WERI-Rb-1 (cell line): ENCODE results near the gene HDAC11.
"Not testable (repeated sequence)": the region's sequence is repeated elsewhere in the genome, so short reads cannot be mapped to it uniquely, and the experiment has no call there.

Source experiments
- DNase-seq: peaks from one replicate; pipeline ENCODE4 v3.0.0-alpha.2; 2020
- H3K27ac ChIP-seq: fragments of 250-450 bp; sonication (Bioruptor Pico); 2 replicates; pipeline ENCODE4 v1.5.1; 2020; ENCODE audit warnings: mild to moderate bottlenecking, moderate library complexity
- H3K27me3 ChIP-seq: fragments of 250-450 bp; sonication (Bioruptor Pico); 2 replicates; pipeline ENCODE4 v1.5.1; 2021; ENCODE audit warnings: mild to moderate bottlenecking, low read depth, moderate library complexity; ENCODE audit not compliant: insufficient read depth, severe bottlenecking
- H3K36me3 ChIP-seq: fragments of 250-450 bp; sonication (Bioruptor Pico); 2 replicates; pipeline ENCODE4 v1.5.1; 2020; ENCODE audit warnings: mild to moderate bottlenecking, moderate library complexity
- H3K4me3 ChIP-seq: 2 replicates; pipeline ENCODE4 v1.5.1; 2011; ENCODE audit warnings: low read depth, mild to moderate bottlenecking, control low read depth, low read length
- H3K9me3 ChIP-seq: fragments of 250-450 bp; sonication (Bioruptor Pico); 2 replicates; pipeline ENCODE4 v1.5.1; 2021; ENCODE audit warnings: mild to moderate bottlenecking, moderate library complexity; ENCODE audit not compliant: severe bottlenecking
- CTCF ChIP-seq: IDR thresholded peaks from 2 replicates; pipeline ENCODE4 v1.5.1; 2011; ENCODE audit warnings: low read depth, mild to moderate bottlenecking, control low read depth, inconsistent platforms, low read length

The HDAC11 gene, protein sequence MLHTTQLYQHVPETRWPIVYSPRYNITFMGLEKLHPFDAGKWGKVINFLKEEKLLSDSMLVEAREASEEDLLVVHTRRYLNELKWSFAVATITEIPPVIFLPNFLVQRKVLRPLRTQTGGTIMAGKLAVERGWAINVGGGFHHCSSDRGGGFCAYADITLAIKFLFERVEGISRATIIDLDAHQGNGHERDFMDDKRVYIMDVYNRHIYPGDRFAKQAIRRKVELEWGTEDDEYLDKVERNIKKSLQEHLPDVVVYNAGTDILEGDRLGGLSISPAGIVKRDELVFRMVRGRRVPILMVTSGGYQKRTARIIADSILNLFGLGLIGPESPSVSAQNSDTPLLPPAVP

DNA sequence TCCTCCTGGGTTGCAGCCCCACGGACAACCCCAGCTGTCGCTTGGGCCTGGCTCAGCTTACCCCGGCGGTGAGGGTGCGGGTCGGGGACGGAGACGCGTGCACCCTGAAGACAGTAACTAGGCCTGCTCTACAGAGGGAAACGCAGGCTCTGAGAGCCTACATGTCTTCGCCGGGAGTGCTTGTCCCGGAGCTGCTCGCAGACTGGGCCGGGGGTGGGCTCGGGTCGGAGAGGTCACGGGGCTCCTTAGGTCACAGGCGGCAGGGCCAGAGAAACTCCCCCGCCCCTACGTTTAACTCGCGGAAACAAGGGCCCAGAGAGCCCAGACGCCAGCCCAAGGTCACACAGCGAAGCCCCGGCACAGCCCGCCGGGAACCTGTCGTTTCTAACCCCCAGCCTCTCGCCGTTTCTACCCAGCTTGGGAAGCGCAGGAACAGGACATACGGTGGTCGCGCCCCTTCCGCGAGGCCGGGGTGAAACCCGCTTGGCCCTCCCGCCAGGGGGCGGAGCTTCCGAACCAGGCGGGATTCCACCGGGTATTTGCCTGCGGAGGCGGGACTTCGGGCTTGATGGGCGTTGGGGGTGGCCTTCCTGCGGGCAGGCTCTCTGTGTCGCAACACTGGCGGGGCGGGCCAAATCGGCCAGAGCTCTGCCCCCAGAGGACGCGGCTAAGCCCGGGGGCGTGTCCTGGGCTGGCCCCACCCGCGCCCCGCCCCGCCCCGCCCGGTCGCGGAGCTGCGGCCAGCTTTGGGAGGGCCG, at the start of gene HDAC11:
HDAC11 (plus strand) TSS at position 725 of the 758 bp plus-strand sequence. CDS start 42 bp downstream, outside the sequence.
- Histone ChIP-seq H3K36me3 (no peaks in the 10 kb centered on the region), H3K9me3 (no peaks in the 10 kb centered on the region), H3K4me3 (peak within 1 kb of the TSS; percentile 71), H3K27me3 (no peaks in the 10 kb centered on the region), H3K27ac (peak within 1 kb of the TSS; percentile 77)
- no peak for TF ChIP-seq CTCF
- DNase-seq, result peak; percentile 99

DNA sequence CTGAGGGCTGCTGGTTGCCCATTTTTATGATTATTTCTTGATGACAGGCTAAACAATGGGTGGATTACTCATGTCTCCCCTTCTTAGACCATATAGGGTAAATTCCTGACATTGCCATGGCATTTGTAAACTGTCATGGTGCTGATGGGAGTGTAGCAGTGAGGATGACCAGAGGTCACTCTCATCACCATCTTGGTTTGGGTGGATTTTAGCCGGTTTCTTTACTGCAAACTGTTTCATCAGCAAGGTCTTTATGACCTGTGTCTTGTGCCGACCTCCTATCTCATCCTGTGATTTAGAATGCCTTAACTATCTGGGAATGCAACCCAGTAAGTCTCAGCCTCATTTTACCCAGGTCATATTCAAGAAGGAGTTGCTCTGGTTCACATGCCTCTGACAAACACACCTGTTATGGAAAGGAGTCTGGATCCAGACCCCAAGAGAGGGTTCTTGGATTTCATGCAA, 49.7 kb upstream of the HDAC11 start:
- not testable (repeated sequence) for H3K9me3 ChIP-seq, DNase-seq, H3K27ac ChIP-seq, H3K27me3 ChIP-seq, H3K4me3 ChIP-seq, H3K36me3 ChIP-seq

DNA sequence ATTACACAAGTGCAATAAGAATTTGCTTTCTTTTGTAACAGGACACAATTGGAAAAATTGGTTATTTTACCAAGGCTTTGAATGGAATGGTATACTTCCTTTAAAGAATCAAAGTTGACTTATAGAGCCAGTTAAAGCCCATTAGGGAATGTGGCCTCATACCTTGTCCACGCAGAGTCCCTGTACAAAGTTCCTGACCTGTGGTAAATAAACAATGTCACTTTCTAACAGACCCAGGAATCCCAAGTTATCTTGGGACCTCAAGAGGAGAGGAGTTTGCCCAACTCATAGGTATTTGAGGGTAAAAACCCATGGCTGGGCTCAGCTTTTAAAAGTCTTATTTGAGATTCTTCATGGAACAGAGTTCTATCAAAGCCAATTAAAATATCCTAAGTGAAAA, 48.0 kb upstream of the HDAC11 start:
- Histone ChIP-seq H3K27ac (no peak overlapping the region), H3K9me3 (no peaks in the 10 kb centered on the region), H3K27me3 (no peaks in the 10 kb centered on the region), H3K36me3 (no peaks in the 10 kb centered on the region), H3K4me3 (no peak overlapping the region)
- TF ChIP-seq CTCF, result no peak
- DNase-seq, result no peak

GRCh38 chr3:13433912-13434311, 46.2 kb upstream of the HDAC11 start:
- DNase-seq, result no peak
- Histone ChIP-seq H3K4me3 (no peak overlapping the region), H3K36me3 (no peaks in the 10 kb centered on the region), H3K27ac (no peak overlapping the region), H3K9me3 (no peaks in the 10 kb centered on the region), H3K27me3 (no peaks in the 10 kb centered on the region)
- TF ChIP-seq CTCF, result no peak

GRCh38 chr3:13436213-13436612, 43.9 kb upstream of the HDAC11 start:
- H3K9me3 ChIP-seq, DNase-seq, H3K27me3 ChIP-seq, H3K4me3 ChIP-seq, H3K27ac ChIP-seq, H3K36me3 ChIP-seq: not testable (repeated sequence)

- no peak for TF ChIP-seq CTCF
- Histone ChIP-seq H3K4me3 (no peak overlapping the region), H3K27me3 (no peaks in the 10 kb centered on the region), H3K9me3 (no peaks in the 10 kb centered on the region), H3K27ac (no peak overlapping the region), H3K36me3 (no peaks in the 10 kb centered on the region)
- DNase-seq, result no peak
Observed at GRCh38 chr3:13440204-13440817, 39.8 kb upstream of the HDAC11 start.

- H3K36me3 ChIP-seq, H3K27me3 ChIP-seq, H3K27ac ChIP-seq, H3K4me3 ChIP-seq, H3K9me3 ChIP-seq, DNase-seq: not testable (repeated sequence)
Observed at GRCh38 chr3:13442882-13443281, 37.2 kb upstream of the HDAC11 start.
